ENCODE results near the gene DENND5B.
A peak's percentile ranks its signal among the peaks of the same experiment; 100 is the strongest.
"Not testable (repeated sequence)": the region's sequence is repeated elsewhere in the genome, so short reads cannot be mapped to it uniquely, and the experiment has no call there.

Gene DENND5B

GRCh38 chr12:31460024-31460423, 130.9 kb downstream of the DENND5B start:
- DNase-seq = no peak

- no peak for DNase-seq
These were observed 134.4 kb downstream of the DENND5B start for GRCh38 chr12:31456562-31456961.

- no peak for DNase-seq
These were observed 146.2 kb downstream of the DENND5B start for GRCh38 chr12:31444736-31445135.

GRCh38 chr12:31440586-31440985, 150.3 kb downstream of the DENND5B start:
- no peak for DNase-seq

- no peak for DNase-seq
These were observed 150.8 kb downstream of the DENND5B start for GRCh38 chr12:31440134-31440533.

- DNase-seq = no peak
These were observed 159.2 kb downstream of the DENND5B start for GRCh38 chr12:31431721-31432240.

GRCh38 chr12:31423405-31423804, 167.5 kb downstream of the DENND5B start:
- no peak for DNase-seq

- no peak for DNase-seq
These were observed 178.6 kb downstream of the DENND5B start for GRCh38 chr12:31412292-31412801.

GRCh38 chr12:31408763-31409162, 182.2 kb downstream of the DENND5B start:
- no peak for DNase-seq

- DNase-seq = no peak
These were observed 183.4 kb downstream of the DENND5B start for GRCh38 chr12:31407562-31407961.

- no peak for DNase-seq
These were observed 184.6 kb downstream of the DENND5B start for GRCh38 chr12:31406345-31406744.

- no peak for DNase-seq
These were observed 185.9 kb downstream of the DENND5B start for GRCh38 chr12:31405021-31405420.

- DNase-seq = peak; percentile 99
These were observed 187.8 kb downstream of the DENND5B start for GRCh38 chr12:31403099-31403607.

- peak; percentile 64 for DNase-seq
These were observed 197.9 kb downstream of the DENND5B start for GRCh38 chr12:31393004-31393550.

- peak; percentile 88 for DNase-seq
These were observed 199.9 kb downstream of the DENND5B start for GRCh38 chr12:31390991-31391390.

GRCh38 chr12:31388713-31389112, 202.2 kb downstream of the DENND5B start:
- DNase-seq = no peak

- DNase-seq = no peak
These were observed 203.5 kb downstream of the DENND5B start for GRCh38 chr12:31387466-31387865.

GRCh38 chr12:31387011-31387410, 203.9 kb downstream of the DENND5B start:
- DNase-seq = no peak

GRCh38 chr12:31386364-31386777, 204.6 kb downstream of the DENND5B start:
- no peak for DNase-seq

GRCh38 chr12:31377210-31377609, 213.7 kb downstream of the DENND5B start:
- DNase-seq = not testable (repeated sequence)

- not testable (repeated sequence) for DNase-seq
These were observed 215.5 kb downstream of the DENND5B start for GRCh38 chr12:31375422-31375821.

- peak; percentile 72 for DNase-seq
These were observed 219.7 kb downstream of the DENND5B start for GRCh38 chr12:31371256-31371620.

GRCh38 chr12:31370531-31371255, 220.2 kb downstream of the DENND5B start:
- DNase-seq = peak; percentile 87
